GM12891 (cell line): ENCODE data around the gene ANXA8L1.
"Not testable (repeated sequence)": the region's sequence is repeated elsewhere in the genome, so short reads cannot be mapped to it uniquely, and the experiment has no call there.

Source experiments
- PAX5 ChIP-seq: IDR thresholded peaks from 2 replicates; pipeline ENCODE4 v1.6.1; 2011; ENCODE audit warnings: low read length, moderate library complexity, mild to moderate bottlenecking; ENCODE audit not compliant: insufficient read depth, severe bottlenecking
- POLR2A ChIP-seq: IDR thresholded peaks from 2 replicates; pipeline ENCODE4 v1.6.1; 2011; ENCODE audit warnings: low read depth, low read length, control low read depth

DNA sequence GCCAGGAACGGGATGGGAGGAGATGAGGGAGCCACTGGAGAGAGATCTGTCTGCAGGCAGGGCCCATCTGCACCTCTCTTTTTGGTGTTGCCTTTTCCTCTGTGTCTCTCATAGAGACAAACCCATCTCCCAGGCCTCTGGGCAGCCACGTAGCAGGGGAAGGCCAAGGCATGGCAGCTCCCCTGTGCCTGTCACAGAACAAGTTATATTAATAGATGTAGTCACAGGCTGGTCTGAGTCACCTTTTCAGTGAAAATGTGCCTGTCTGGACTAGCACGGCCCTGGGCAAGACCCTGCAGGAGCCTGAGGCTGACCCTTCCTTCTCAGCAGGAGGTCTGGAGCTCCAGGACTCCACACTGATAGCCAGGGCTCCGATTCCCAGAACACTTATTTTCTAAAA is 2.1 kb downstream of the ANXA8L1 start:
- TF ChIP-seq POLR2A, PAX5: not testable (repeated sequence)
